ENCODE data around the gene NFS1.
A peak's percentile ranks its signal among the peaks of the same experiment; 100 is the strongest.

The NFS1 gene

DNA sequence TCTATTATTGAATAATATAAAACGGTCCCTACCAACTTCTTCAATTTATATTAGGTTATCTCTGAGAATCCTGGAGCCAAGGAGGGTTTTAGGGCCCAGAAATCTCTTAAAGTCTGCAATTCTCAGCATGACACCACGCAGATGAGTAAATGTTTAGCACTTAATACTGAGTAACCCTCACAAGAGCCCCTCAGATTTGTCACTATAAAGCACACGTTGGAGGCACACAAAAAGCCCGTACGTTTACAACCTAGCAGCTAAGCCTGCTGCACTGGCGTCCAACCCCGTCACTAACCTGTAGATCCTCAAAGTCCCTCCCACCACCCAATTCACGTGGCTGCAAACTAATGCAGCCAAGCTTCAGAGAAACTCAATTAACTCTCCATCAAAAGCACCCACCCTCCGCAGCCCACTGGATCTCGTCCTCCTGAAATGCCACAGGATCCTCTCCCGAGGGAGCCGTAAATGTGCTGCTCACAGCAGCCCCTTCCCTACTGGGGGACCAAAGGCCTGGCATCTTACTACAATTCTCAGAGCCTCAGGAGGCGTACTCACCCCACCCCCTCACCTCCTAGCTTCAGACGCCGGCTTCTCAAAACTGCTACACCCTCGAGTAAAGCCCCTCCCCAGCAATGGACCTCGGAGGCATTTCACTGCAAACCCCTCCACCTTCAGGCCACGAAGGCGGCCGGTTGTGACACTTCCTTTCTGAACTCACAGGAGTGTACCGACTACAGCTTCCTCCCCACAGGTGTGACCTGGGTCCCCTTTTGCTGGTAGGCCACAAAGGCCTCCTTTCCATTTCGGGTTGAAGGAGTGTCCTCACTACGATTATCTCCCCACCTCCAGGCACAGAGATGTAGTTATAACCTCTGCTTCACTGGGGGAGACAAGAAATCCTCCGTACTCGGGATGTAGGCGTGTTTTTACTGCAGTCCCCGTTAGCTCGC lies 35.4 kb downstream of the NFS1 start:
- Histone ChIP-seq H3K4me1 (ENCODE audit: control insufficient read depth in 5 of 5, insufficient read depth in 5 of 5, low read length in 5 of 5) (peaks cover 2 to 53% (median 45%) of the 10 kb centered on the region in 5 donors), H3K27me3 (ENCODE audit: control insufficient read depth in 5 of 5, insufficient read depth in 4 of 5, low read length in 5 of 5) (no peaks in the 10 kb centered on the region), H3K36me3 (ENCODE audit: control insufficient read depth in 5 of 5, insufficient read depth in 5 of 5, low read length in 5 of 5) (peaks cover under 1 to 7% (median 5%) of the 10 kb centered on the region in 5 donors), H3K27ac (ENCODE audit: low read depth, low read length) (peak overlapping the region; percentile 97), H3K4me3 (ENCODE audit: low read depth in 1 of 5, low read length in 5 of 5) (peak overlapping the region; percentile 90 to 100 (median 99)), H3K9me3 (ENCODE audit: control insufficient read depth in 5 of 5, low read length in 5 of 5) (no peaks in the 10 kb centered on the region), H3K9ac (ENCODE audit: low read length in 5 of 5) (peak overlapping the region; percentile 94 to 100 (median 100))

DNA sequence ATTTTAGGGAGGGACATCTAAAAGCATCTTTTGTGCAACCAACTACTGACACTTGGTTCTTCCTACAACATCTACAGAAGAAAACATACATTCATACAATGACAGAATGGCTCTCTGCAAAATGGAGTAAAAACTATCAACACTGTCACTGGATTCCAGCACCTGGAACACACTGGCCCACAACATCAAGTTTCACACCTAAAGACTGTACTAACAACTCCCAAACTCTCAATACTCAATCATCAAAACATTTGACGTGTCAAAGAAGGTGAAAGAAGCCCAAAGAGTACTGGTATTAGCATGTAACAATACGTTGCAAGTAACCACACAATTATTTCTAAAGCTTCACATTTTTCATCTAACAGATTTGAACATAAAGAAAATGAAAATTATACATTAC lies 36.6 kb downstream of the NFS1 start:
- Histone ChIP-seq H3K36me3 (ENCODE audit: control insufficient read depth in 5 of 5, insufficient read depth in 5 of 5, low read length in 5 of 5) (no peaks in the 10 kb centered on the region), H3K27me3 (ENCODE audit: control insufficient read depth in 5 of 5, insufficient read depth in 4 of 5, low read length in 5 of 5) (no peaks in the 10 kb centered on the region), H3K4me1 (ENCODE audit: control insufficient read depth in 5 of 5, insufficient read depth in 5 of 5, low read length in 5 of 5) (peaks cover 2 to 55% (median 48%) of the 10 kb centered on the region in 5 donors), H3K27ac (ENCODE audit: low read depth, low read length) (peak overlapping the region; percentile 97), H3K4me3 (ENCODE audit: low read depth in 1 of 5, low read length in 5 of 5) (peak overlapping the region in 4 of 5 donors; percentile 31 to 100 (median 99)), H3K9ac (ENCODE audit: low read length in 5 of 5) (peak overlapping the region in 4 of 5 donors; percentile 1 to 100 (median 97)), H3K9me3 (ENCODE audit: control insufficient read depth in 5 of 5, low read length in 5 of 5) (no peaks in the 10 kb centered on the region)

DNA sequence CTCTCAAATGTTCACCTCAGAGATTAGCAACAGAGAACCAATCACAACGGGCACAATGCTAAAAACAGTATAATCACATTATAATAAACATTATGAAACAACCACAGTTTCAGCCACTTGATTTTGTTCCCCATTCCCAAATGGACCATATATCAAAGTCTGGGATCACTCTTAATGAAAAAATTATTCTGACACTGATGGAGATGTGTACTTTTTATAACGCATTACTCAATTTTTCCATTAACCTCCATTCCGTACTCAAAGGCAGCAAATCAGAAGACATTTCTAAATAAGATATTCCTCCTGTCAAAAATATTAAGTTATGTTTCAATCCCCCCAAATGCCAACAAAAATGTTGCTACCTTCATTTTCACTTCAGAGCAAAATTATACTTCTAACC lies 37.2 kb downstream of the NFS1 start:
- peaks cover 2 to 59% (median 48%) of the 10 kb centered on the region in 5 donors for H3K4me1 ChIP-seq (ENCODE audit: control insufficient read depth in 5 of 5, insufficient read depth in 5 of 5, low read length in 5 of 5)

DNA sequence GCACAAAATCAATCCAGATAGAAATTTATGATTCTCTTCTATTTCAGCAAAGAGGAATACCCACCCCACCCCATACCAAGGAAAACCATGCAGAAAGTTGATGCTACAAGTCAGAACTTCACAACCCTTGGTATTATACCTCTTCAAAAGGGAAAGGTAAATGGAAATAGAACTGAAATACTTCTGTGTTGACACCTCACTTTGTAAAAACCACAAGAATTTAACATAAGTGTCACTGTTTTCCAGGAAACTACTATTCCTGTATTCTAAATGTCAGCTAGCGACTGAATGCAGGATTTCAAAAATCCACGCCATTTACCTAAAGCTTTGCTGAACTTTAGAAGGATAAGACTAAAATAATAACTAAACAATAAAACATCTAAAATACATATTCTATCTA lies 38.1 kb downstream of the NFS1 start:
- no peaks in the 10 kb centered on the region for H3K36me3 ChIP-seq (ENCODE audit: control insufficient read depth in 5 of 5, insufficient read depth in 5 of 5, low read length in 5 of 5)
- H3K9me3 ChIP-seq (ENCODE audit: control insufficient read depth in 5 of 5, low read length in 5 of 5), result no peaks in the 10 kb centered on the region
- H3K27me3 ChIP-seq (ENCODE audit: control insufficient read depth in 5 of 5, insufficient read depth in 4 of 5, low read length in 5 of 5), result no peaks in the 10 kb centered on the region
- no peak overlapping the region for H3K4me3 ChIP-seq (ENCODE audit: low read depth in 1 of 5, low read length in 5 of 5)
- H3K9ac ChIP-seq (ENCODE audit: low read length in 5 of 5), result peak overlapping the region in 1 of 5 donors; percentile 42
- peaks cover 2 to 59% (median 48%) of the 10 kb centered on the region in 5 donors for H3K4me1 ChIP-seq (ENCODE audit: control insufficient read depth in 5 of 5, insufficient read depth in 5 of 5, low read length in 5 of 5)
- H3K27ac ChIP-seq (ENCODE audit: low read depth, low read length), result peak overlapping the region; percentile 1

More for the DNA sequence above, 37.2 kb downstream of the NFS1 start:
- Histone ChIP-seq H3K4me3 (ENCODE audit: low read depth in 1 of 5, low read length in 5 of 5) (peak overlapping the region in 3 of 5 donors; percentile 10 to 100 (median 99)), H3K9ac (ENCODE audit: low read length in 5 of 5) (peak overlapping the region in 2 of 5 donors; percentile 94 to 100), H3K27ac (ENCODE audit: low read depth, low read length) (peak overlapping the region; percentile 97), H3K27me3 (ENCODE audit: control insufficient read depth in 5 of 5, insufficient read depth in 4 of 5, low read length in 5 of 5) (no peaks in the 10 kb centered on the region), H3K36me3 (ENCODE audit: control insufficient read depth in 5 of 5, insufficient read depth in 5 of 5, low read length in 5 of 5) (no peaks in the 10 kb centered on the region), H3K9me3 (ENCODE audit: control insufficient read depth in 5 of 5, low read length in 5 of 5) (no peaks in the 10 kb centered on the region)

DNA sequence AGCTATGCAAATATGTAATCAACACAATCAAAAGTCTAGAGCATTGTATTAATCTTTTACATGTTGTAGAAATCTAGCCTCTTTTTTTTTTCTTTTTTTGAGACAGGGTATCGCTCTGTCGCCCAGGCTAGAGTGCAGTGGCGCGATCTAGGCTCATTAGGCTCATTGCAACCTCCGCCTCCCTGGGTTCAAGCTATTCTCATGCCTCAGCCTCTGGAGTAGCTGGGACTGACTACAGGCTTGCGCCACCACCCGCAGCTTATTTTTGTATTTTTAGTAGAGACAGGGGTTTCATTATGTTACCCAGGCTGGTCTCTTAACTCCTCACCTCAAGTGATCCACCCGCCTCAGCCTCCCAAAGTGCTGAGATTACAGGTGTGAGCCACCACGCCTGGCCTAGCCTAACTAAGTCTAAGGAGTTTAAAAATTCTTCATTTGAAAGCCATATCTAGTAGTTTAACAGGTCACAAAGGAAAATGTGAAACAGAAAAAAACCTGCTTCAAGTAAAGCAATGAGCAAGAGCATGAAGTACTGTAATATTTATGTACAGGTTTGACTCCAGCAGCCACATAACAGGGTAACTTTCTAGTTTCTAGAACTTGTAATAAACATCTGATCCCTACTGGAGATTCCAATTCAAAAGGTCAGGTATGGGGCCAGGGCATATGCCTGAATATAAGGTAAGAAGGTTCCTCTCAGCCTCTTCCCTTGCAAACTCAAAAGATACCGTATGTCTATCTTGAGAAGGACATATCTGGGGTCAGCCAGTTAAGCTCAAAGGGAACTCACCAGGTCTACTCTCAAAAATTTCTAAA lies 38.8 kb downstream of the NFS1 start:
- Histone ChIP-seq H3K27me3 (ENCODE audit: control insufficient read depth in 5 of 5, insufficient read depth in 4 of 5, low read length in 5 of 5) (no peaks in the 10 kb centered on the region), H3K4me3 (ENCODE audit: low read depth in 1 of 5, low read length in 5 of 5) (no peak overlapping the region), H3K9me3 (ENCODE audit: control insufficient read depth in 5 of 5, low read length in 5 of 5) (no peaks in the 10 kb centered on the region), H3K36me3 (ENCODE audit: control insufficient read depth in 5 of 5, insufficient read depth in 5 of 5, low read length in 5 of 5) (peaks cover 0 to under 1% (median 0%) of the 10 kb centered on the region in 5 donors), H3K27ac (ENCODE audit: low read depth, low read length) (peak overlapping the region; percentile 1), H3K4me1 (ENCODE audit: control insufficient read depth in 5 of 5, insufficient read depth in 5 of 5, low read length in 5 of 5) (peaks cover 2 to 59% (median 48%) of the 10 kb centered on the region in 5 donors), H3K9ac (ENCODE audit: low read length in 5 of 5) (peak overlapping the region in 2 of 5 donors; percentile 8 to 42)

DNA sequence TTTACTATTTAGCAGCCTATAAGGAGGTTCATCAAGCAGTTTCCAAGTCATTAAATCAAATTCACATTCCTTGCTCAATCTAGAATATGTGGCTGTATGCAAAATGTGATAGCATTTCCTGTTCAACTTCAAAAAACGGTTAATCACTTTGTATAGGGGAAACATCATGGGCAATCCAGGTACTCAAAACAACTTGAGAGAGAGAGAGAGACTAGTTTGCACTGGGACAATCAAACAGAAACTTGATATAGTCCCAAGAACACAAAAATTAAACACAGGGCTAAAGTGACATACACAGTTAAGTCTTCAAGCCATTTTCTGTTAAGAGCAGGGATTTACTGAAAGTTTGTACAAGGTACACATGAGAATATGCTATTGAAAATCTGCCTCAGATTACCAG lies 41.9 kb downstream of the NFS1 start:
- no peak overlapping the region for H3K27ac ChIP-seq (ENCODE audit: low read depth, low read length)
- no peak overlapping the region for H3K4me3 ChIP-seq (ENCODE audit: low read depth in 1 of 5, low read length in 5 of 5)
- peaks cover 9 to 28% (median 25%) of the 10 kb centered on the region in 5 donors for H3K36me3 ChIP-seq (ENCODE audit: control insufficient read depth in 5 of 5, insufficient read depth in 5 of 5, low read length in 5 of 5)
- H3K9me3 ChIP-seq (ENCODE audit: control insufficient read depth in 5 of 5, low read length in 5 of 5), result no peaks in the 10 kb centered on the region
- peaks cover 0 to 36% (median 29%) of the 10 kb centered on the region in 5 donors for H3K4me1 ChIP-seq (ENCODE audit: control insufficient read depth in 5 of 5, insufficient read depth in 5 of 5, low read length in 5 of 5)
- no peaks in the 10 kb centered on the region for H3K27me3 ChIP-seq (ENCODE audit: control insufficient read depth in 5 of 5, insufficient read depth in 4 of 5, low read length in 5 of 5)
- no peak overlapping the region for H3K9ac ChIP-seq (ENCODE audit: low read length in 5 of 5)

DNA sequence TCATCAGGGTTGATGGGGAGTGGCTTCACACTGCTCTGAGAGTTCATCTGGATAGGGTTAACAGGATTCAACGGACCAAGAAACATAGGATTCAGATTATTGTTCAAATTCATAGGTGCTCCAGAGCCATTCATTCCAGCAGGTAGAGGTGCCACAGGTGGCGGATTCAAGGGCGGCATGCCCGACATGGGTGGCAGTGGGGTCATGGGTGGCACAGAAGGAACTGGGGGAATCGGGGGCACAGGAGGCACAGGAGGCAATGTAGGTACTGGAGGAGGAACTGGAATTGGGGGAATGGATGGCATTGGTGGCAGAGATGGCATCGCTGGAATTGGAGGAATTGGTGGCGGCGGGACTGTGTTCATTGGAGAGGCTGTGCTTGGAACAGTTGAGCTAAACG lies 44.7 kb downstream of the NFS1 start:
- peaks cover 0 to 12% (median 8%) of the 10 kb centered on the region in 5 donors for H3K4me1 ChIP-seq (ENCODE audit: control insufficient read depth in 5 of 5, insufficient read depth in 5 of 5, low read length in 5 of 5)
- no peak overlapping the region for H3K4me3 ChIP-seq (ENCODE audit: low read depth in 1 of 5, low read length in 5 of 5)
- H3K27ac ChIP-seq (ENCODE audit: low read depth, low read length), result no peak overlapping the region
- peaks cover 20 to 30% (median 28%) of the 10 kb centered on the region in 5 donors for H3K36me3 ChIP-seq (ENCODE audit: control insufficient read depth in 5 of 5, insufficient read depth in 5 of 5, low read length in 5 of 5)
- no peaks in the 10 kb centered on the region for H3K9me3 ChIP-seq (ENCODE audit: control insufficient read depth in 5 of 5, low read length in 5 of 5)
- no peak overlapping the region for H3K9ac ChIP-seq (ENCODE audit: low read length in 5 of 5)
- no peaks in the 10 kb centered on the region for H3K27me3 ChIP-seq (ENCODE audit: control insufficient read depth in 5 of 5, insufficient read depth in 4 of 5, low read length in 5 of 5)

DNA sequence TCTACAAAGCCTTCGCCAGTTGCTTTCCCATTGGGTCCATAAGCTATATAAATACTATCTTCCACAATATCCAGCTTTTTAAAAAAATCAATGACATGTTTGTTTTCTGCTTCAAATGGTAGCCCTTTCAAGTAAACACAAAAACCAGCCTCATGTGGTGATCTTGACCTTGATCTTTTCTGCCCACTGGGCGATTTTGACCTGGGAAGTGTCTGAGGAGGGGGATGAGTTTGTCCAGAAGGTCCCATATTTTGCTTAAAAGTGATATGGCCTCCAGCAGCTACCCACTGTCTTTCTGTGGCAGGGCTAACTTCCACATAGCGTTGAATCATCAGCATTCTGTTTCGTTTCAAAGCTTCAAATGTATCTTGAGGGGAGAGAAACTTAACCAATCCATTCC lies 45.3 kb downstream of the NFS1 start:
- Histone ChIP-seq H3K27me3 (ENCODE audit: control insufficient read depth in 5 of 5, insufficient read depth in 4 of 5, low read length in 5 of 5) (no peaks in the 10 kb centered on the region), H3K36me3 (ENCODE audit: control insufficient read depth in 5 of 5, insufficient read depth in 5 of 5, low read length in 5 of 5) (peaks cover 20 to 30% (median 28%) of the 10 kb centered on the region in 5 donors), H3K27ac (ENCODE audit: low read depth, low read length) (no peak overlapping the region), H3K9me3 (ENCODE audit: control insufficient read depth in 5 of 5, low read length in 5 of 5) (no peaks in the 10 kb centered on the region), H3K4me3 (ENCODE audit: low read depth in 1 of 5, low read length in 5 of 5) (no peak overlapping the region), H3K4me1 (ENCODE audit: control insufficient read depth in 5 of 5, insufficient read depth in 5 of 5, low read length in 5 of 5) (peaks cover 0 to 10% (median 5%) of the 10 kb centered on the region in 5 donors), H3K9ac (ENCODE audit: low read length in 5 of 5) (no peak overlapping the region)

DNA sequence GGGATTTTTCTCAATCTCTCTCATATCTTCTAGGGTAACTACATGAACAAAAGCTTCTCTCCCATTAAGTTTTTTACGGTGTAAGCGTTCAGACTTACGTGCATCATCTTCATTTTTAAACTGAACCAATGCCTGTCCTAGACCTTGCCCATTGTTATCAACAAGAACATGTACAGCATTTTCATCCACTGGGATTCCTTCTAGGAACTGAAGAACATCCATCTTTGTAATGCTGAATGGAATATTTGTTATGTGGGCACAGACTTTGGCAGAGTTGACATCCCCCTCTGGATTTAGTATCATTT lies 45.8 kb downstream of the NFS1 start:
- no peak overlapping the region for H3K9ac ChIP-seq (ENCODE audit: low read length in 5 of 5)
- peaks cover 20 to 30% (median 28%) of the 10 kb centered on the region in 5 donors for H3K36me3 ChIP-seq (ENCODE audit: control insufficient read depth in 5 of 5, insufficient read depth in 5 of 5, low read length in 5 of 5)
- no peaks in the 10 kb centered on the region for H3K27me3 ChIP-seq (ENCODE audit: control insufficient read depth in 5 of 5, insufficient read depth in 4 of 5, low read length in 5 of 5)
- no peak overlapping the region for H3K27ac ChIP-seq (ENCODE audit: low read depth, low read length)
- peaks cover 0 to 9% (median 4%) of the 10 kb centered on the region in 5 donors for H3K4me1 ChIP-seq (ENCODE audit: control insufficient read depth in 5 of 5, insufficient read depth in 5 of 5, low read length in 5 of 5)
- no peaks in the 10 kb centered on the region for H3K9me3 ChIP-seq (ENCODE audit: control insufficient read depth in 5 of 5, low read length in 5 of 5)
- H3K4me3 ChIP-seq (ENCODE audit: low read depth in 1 of 5, low read length in 5 of 5), result no peak overlapping the region
